ENCODE measurements around the gene UTP25. TPM values are rescaled to one million over a fixed set of nuclear protein-coding genes. Genes with fewer than 3 reads are reported as not detected.
A peak's percentile ranks its signal among the peaks of the same experiment; 100 is the strongest.

Gene UTP25
- total RNA-seq, 1 donor from 2014 or later: 7.7 TPM

GRCh38 chr1:209829716-209830115, 1.9 kb downstream of the UTP25 start:
- ATAC-seq (no peak), DNase-seq (ENCODE audit: low spot score) (no peak)
- intact Hi-C loops (cut with DNase I): no loop called here

DNA sequence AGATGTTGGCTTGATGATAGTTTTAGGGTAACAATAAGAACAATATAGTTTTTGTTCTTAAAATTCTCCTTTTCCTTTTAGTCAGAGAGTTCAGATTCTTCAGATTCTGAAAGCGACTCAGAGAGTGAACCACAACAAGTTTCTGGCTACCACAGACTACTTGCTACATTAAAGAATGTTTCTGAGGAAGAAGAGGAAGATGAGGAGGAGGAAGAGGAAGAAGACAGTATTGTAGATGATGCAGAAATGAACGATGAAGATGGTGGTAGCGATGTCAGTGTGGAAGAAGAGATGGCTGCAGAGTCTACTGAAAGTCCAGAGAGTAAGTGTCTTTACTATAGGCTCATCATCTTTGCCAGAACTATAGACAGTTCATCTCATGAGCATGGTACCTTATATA, 3.0 kb downstream of the UTP25 start:
- no peak for ATAC-seq
- no peak for DNase-seq (ENCODE audit: low spot score)
- intact Hi-C loops (cut with DNase I): no loop called here

- no peak for DNase-seq (ENCODE audit: low spot score)
- ATAC-seq: no peak
- intact Hi-C loops (cut with DNase I): no loop called here
Observed at GRCh38 chr1:209831615-209832014, 3.8 kb downstream of the UTP25 start.

GRCh38 chr1:209835782-209836298, 8.1 kb downstream of the UTP25 start:
- intact Hi-C loops (cut with DNase I): no loop called here
- DNase-seq (ENCODE audit: low spot score) (no peak), ATAC-seq (no peak)

DNA sequence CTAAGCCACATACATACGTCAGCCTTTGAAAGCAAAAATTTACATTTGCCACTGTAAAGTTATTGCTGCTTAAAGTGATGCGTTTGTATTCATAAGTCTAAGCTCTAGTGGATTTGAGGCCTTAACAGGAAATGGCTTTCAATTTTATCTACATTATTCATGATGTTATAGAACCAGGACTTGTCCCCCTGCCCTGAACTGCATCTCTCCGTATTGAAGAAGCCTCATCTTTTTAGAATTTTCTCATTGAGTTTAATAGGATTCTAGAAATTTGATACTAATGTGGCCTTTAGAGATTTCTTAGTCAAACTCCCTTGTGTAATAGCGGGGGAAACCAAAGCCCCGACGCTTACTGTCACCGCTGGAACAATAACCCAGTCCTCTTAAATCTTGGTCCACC, 9.9 kb downstream of the UTP25 start:
- no peak for ATAC-seq
- intact Hi-C loops (cut with DNase I): no loop called here
- DNase-seq (ENCODE audit: low spot score): no peak

GRCh38 chr1:209838537-209838936, 10.8 kb downstream of the UTP25 start:
- ATAC-seq: no peak
- intact Hi-C loops (cut with DNase I): no loop called here
- DNase-seq (ENCODE audit: low spot score): no peak

GRCh38 chr1:209839875-209840546, 12.2 kb downstream of the UTP25 start:
- ATAC-seq (no peak), DNase-seq (ENCODE audit: low spot score) (no peak)
- intact Hi-C loops (cut with DNase I): no loop called here

DNA sequence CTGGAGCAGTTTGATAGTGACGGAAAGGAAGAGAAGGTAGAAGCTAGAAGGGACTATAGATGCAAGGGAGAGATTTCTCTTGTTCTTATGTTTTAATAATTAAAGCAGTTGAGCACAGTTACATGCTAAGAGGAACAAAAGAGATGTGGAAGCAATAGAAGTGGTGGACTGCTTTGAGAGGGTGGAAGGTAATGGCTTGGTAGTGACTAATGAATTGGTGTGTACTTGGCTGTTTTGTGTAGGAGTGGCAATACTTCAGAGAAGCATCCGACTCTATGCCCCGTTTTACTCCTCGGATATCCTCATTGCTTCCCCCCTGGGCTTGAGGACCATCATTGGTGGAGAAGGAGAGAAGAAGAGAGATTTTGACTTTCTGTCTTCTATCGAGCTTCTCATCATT, 12.8 kb downstream of the UTP25 start:
- intact Hi-C loops (cut with DNase I): no loop called here
- ATAC-seq (no peak), DNase-seq (ENCODE audit: low spot score) (no peak)

DNA sequence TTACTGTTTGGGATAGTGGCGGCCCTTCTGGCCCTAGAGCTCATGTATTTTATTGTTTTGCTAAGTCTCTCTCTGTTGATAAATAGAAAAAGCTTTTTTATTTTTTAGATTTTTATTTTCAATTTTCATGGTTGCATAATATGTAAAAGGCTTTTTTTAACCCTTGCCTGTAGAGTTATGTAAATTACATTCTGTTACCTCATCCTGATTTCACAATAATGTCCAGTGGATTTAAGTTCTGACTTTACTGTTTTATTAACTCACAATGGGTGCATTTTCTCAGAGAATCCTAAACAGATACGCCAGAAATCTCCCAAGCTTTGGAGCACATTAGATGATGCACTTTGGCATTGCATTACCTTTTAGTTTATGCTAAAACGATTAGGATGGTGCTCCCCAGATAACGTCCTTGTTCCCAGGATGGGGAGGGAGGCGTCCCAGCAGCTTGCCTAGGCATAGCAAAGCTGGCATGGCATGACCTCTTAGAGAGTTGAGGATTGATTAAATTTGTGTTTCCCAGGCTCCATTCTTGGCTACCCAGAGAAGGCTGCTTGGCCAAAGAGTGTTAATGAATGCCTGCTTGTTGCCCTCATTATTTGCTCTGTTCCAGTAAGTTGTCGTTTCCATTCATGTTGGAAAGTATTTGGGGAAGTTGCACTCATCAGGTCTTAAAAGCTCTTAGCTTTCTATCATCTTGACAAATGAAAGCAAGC, 17.1 kb downstream of the UTP25 start:
- DNase-seq (ENCODE audit: low spot score) (no peak), ATAC-seq (no peak)
- intact Hi-C loops (cut with DNase I): no loop called here

- DNase-seq (ENCODE audit: low spot score) (no peak), ATAC-seq (no peak)
- intact Hi-C loops (cut with DNase I): no loop called here
Observed at GRCh38 chr1:209845408-209845725, 17.6 kb downstream of the UTP25 start.

DNA sequence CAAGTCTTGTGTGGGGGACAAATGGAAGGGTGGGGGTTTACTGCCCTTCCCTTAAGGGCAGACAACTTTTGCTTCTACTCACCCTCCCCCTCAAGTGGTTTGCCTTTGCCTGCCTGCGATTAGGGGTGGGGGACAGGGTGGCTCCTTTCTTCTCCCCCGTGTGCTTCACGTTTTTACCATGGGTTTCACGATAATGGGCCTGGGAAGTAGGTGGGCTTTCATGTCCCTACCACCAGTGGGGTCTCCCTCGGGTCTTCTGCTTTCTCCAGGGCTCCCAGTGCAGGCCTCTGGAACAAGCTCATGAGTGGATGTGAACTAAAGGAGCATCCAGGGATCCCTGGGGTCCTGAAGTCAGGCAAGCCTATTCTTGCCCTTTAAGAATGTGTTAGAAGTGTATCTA, 21.6 kb downstream of the UTP25 start:
- intact Hi-C loops (cut with DNase I): no loop called here
- ATAC-seq (no peak), DNase-seq (ENCODE audit: low spot score) (no peak)

DNA sequence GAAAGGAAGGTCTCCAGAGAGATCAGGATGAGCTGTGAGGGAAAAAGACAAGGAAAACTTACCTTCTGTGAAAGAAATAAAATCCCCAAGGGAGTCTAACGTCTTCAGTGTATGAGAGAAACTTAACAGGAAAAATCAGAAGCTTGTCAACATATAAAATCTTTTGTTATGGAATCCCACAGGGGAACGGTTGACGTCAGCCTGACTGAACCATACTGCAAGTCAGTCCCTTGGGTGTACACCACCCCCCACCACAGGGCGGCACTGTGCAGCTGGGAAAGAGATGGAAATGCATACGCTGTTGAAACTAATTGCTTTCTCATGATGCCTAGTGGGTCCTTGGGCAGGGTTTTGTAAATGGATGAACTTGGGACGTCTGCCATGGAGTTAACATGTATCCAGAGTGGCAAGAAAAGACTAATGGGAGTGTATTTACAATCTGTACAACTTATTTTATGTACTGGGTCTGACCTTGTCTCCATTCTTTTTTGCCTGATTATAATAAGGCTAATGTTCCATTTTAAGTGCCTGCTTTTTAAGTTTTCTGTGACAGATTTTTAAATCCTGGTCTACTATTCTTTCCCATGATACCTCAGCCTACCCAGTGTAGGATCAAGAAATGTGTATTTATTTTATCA, 22.7 kb downstream of the UTP25 start:
- ATAC-seq (no peak), DNase-seq (ENCODE audit: low spot score) (peak; percentile 66)
- intact Hi-C loops (cut with DNase I): no loop called here

- intact Hi-C loops (cut with DNase I): no loop called here
- DNase-seq (ENCODE audit: low spot score) (no peak), ATAC-seq (no peak)
Observed at GRCh38 chr1:209853676-209854075, 25.9 kb downstream of the UTP25 start.

DNA sequence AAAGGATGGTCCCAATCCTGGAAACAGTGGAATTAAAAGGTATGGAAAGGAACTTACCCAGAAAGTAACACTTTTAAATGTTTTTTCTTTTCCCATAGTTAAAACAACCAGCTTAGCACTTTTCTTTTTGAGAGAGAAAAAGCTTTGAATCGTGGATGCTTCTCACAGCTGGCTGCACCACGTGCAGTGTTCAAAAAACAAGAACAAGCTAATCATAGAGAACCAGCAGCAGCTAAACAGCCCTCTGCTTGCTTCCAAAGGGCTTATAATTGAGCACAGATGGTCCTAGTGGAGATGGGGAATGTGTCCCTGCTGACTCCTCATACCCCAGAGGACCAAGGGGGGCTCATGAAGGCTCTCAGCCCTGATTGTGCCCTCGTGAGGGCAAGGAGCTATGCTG, 26.4 kb downstream of the UTP25 start:
- intact Hi-C loops (cut with DNase I): no loop called here
- ATAC-seq (no peak), DNase-seq (ENCODE audit: low spot score) (no peak)

- intact Hi-C loops (cut with DNase I): no loop called here
- no peak for DNase-seq (ENCODE audit: low spot score)
- no peak for ATAC-seq
Observed at GRCh38 chr1:209855006-209855405, 27.2 kb downstream of the UTP25 start.

DNA sequence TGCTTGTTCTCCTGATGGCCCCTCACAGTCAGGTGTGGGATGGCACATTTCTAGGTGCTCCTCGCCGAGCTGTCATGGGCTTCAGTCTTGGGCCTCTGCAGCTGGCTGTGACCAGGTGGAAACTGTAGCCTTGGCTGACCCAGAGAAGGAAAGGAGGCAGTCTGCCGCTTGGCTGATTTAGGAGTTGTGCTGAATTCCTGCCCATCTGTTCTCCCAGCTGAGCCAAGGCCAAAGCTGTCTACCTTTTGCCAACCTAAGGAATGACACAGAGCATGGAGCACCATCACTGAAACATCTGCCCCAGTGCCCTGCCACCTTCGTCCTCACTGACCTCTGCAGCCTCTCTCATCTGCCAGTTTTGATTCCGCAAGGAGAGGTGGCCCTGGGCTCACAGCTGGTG, 27.9 kb downstream of the UTP25 start:
- ATAC-seq: no peak
- DNase-seq (ENCODE audit: low spot score): no peak
- intact Hi-C loops (cut with DNase I): loop anchor here (1.0 kb wide), 1 partner anchor 126 kb away; no protein-coding TSS in a partner anchor

- no peak for DNase-seq (ENCODE audit: low spot score)
- ATAC-seq: no peak
- intact Hi-C loops (cut with DNase I): no loop called here
Observed at GRCh38 chr1:209858561-209859103, 30.9 kb downstream of the UTP25 start.

GRCh38 chr1:209860293-209860881, 32.6 kb downstream of the UTP25 start:
- intact Hi-C loops (cut with DNase I): no loop called here

DNA sequence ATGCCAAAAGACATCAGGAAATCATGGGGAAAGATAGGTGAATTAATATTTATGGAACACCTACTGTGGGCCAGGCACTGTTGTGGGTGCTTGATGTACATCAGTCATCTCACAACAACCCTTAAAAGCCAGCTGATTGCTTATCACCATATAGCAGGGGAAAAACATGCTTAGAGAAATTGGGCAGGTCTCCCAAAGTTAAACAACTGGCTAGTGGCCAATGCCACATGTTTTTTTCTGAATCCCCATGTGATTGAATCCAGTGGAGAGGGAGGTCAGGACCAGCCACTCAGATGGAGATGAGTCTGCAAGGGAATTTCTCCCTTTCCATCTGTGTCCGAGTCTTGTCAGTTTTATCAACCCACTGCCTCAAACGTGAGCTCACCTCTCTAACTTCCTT, 33.5 kb downstream of the UTP25 start:
- ATAC-seq: no peak
- intact Hi-C loops (cut with DNase I): no loop called here
- DNase-seq (ENCODE audit: low spot score): no peak

More at GRCh38 chr1:209860293-209860881, 32.6 kb downstream of the UTP25 start:
- DNase-seq (ENCODE audit: low spot score): peak; percentile 86
- ATAC-seq: peak; percentile 92
